ENCODE results near the gene COPS6. TPM values are rescaled to one million over a fixed set of nuclear protein-coding genes. Genes with fewer than 3 reads are reported as not detected.

The COPS6 gene
- total and polyA plus RNA-seq, 5 donors, result 112 to 131 (median 119) TPM

DNA sequence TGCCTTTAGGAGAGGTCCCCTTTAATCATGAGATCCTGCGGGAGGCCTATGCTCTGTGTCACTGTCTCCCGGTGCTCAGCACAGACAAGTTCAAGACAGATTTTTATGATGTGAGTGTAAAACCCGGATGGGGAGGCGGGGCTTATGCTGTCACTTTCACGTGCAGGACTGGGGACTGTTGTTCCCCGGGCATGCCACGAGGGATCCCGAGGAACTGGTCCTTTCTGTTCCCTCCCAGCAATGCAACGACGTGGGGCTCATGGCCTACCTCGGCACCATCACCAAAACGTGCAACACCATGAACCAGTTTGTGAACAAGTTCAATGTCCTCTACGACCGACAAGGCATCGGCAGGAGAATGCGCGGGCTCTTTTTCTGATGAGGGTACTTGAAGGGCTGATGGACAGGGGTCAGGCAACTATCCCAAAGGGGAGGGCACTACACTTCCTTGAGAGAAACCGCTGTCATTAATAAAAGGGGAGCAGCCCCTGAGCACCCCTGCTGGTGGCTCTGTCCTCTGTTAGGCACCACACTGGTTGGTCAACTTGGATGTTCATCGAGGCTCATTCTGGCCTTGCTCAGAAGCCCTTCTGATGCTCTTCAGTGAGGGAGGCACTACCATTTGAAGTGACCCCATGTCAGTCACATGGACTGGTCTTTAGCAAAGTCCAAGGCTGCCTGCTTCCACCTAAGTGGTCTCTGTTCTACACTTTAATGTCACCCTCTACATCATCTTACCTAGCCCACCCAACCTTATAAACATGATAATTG is 2.8 kb downstream of the COPS6 start:
- intact Hi-C loops (cut with DNase I), result no loop called here
- 65% methylated on average over 19 of the region's 19 CpGs for WGBS
- no peak overlapping the region for H3K27ac ChIP-seq (ENCODE audit: low read length)

DNA sequence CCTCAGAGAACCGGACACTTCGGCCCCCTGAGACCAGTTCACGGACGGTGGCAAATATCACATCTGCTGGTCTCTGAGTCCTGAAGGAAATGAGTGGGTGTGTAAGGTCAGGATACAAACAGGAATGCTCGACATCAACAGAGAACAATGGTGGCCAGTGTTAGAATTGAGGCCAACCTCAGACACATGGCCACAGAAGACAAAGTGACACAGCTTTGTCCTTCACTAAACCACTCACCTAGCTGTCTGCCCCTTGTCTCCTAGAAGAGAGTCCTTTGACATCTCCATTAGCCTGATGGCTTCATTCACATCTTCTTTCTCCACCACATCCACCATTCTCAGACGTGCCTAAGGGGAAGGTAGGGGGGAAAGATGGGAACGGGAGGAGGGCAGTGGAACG is 4.3 kb downstream of the COPS6 start:
- intact Hi-C loops (cut with DNase I), result no loop called here
- DNase-seq, result no peak
- Histone ChIP-seq H3K27me3 (ENCODE audit: control insufficient read depth, insufficient read depth) (no peaks in the 10 kb centered on the region), H3K9me3 (ENCODE audit: control insufficient read depth, low read length) (no peaks in the 10 kb centered on the region), H3K27ac (ENCODE audit: low read length) (no peak overlapping the region), H3K4me3 (ENCODE audit: low read length) (no peak overlapping the region), H3K4me1 (ENCODE audit: control insufficient read depth, insufficient read depth, low read length) (peaks cover 3% of the 10 kb centered on the region)
- 37% methylated on average over 8 of the region's 8 CpGs for WGBS
- ATAC-seq, result no peak

More for the DNA sequence above, 2.8 kb downstream of the COPS6 start:
- Histone ChIP-seq H3K27me3 (ENCODE audit: control insufficient read depth, insufficient read depth) (no peaks in the 10 kb centered on the region), H3K4me1 (ENCODE audit: control insufficient read depth, insufficient read depth, low read length) (peaks cover 3% of the 10 kb centered on the region), H3K9me3 (ENCODE audit: control insufficient read depth, low read length) (no peaks in the 10 kb centered on the region), H3K4me3 (ENCODE audit: low read length) (no peak overlapping the region)
- DNase-seq, result no peak
- ATAC-seq, result no peak

DNA sequence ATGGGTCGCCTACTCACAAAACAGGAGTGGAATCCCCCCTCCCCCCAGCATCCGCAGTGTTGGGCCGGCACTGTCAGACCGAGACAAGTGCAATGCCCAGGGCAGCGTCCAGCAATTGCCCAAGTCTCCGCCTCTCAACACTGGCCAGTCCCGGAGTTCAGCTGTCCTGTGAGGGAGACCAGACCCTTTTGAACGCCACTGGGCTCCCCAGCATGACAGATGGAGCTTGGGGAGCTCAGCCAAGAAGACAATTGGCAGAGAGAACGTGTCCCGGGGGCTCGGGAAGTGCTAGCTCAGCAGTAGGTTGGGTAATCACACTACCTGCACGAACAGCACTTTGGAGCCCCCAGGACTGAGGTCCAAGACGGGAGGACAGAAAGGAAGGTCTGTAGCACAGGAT is 4.7 kb downstream of the COPS6 start:
- Histone ChIP-seq H3K4me3 (ENCODE audit: low read length) (no peak overlapping the region), H3K4me1 (ENCODE audit: control insufficient read depth, insufficient read depth, low read length) (peaks cover 3% of the 10 kb centered on the region), H3K9me3 (ENCODE audit: control insufficient read depth, low read length) (no peaks in the 10 kb centered on the region), H3K27ac (ENCODE audit: low read length) (no peak overlapping the region), H3K27me3 (ENCODE audit: control insufficient read depth, insufficient read depth) (no peaks in the 10 kb centered on the region)
- DNase-seq, result no peak
- ATAC-seq, result no peak
- intact Hi-C loops (cut with DNase I), result no loop called here
- 41% methylated on average over 13 of the region's 13 CpGs for WGBS

DNA sequence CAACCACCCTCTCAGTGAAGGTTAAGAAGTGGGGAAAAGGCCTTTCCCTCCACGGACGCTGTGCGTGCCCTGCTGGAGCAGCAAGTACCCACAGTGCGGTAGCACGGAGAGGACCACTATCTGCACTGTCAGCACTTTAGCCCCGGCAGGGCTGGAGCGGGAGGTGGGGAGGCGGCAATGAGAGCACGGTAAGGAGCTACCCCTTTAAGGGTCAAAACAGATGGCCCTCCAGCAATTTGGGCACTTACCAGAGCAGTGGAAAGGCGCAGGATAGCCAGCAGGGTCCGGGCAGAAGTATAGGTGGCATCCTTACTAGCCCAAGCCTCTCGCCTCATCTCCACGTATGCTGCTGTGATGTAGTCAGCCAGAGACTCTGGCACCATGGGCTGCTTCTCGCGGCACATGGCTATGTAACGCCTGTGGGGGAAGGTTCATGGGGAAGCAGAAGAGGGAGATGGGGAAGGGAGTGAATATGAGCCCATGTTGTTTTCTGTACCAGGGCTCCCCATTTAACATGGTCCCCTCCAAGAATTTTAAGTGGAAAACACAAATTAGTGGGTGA is 5.2 kb downstream of the COPS6 start:
- Histone ChIP-seq H3K4me3 (ENCODE audit: low read length) (no peak overlapping the region), H3K27me3 (ENCODE audit: control insufficient read depth, insufficient read depth) (no peaks in the 10 kb centered on the region), H3K9me3 (ENCODE audit: control insufficient read depth, low read length) (no peaks in the 10 kb centered on the region), H3K4me1 (ENCODE audit: control insufficient read depth, insufficient read depth, low read length) (peaks cover 3% of the 10 kb centered on the region), H3K27ac (ENCODE audit: low read length) (no peak overlapping the region)
- ATAC-seq, result peak in 1 of 2 donors; percentile 5
- DNase-seq, result no peak
- intact Hi-C loops (cut with DNase I), result no loop called here
- WGBS, result 76% methylated on average over 16 of the region's 16 CpGs

DNA sequence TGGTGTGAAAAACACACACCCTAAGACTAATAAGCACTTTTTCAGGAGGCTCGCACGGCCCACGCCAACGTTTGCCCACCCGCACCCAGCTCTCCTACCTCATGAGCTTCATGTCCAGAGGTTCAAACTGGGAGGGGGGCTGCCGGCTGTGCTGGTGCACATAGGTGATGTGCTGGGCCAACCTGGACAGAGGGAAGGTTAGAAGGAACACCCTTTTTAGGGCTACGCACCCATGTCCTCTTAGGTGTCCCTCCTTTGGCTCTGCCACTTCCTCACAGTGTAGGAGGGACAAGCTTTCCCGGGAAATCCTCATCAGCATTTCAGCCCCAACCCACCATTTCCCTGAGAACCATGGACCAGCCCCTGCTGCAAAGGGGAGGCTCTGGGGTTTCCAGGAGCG is 6.5 kb downstream of the COPS6 start:
- DNase-seq, result peak in 1 of 3 donors; percentile 62
- Histone ChIP-seq H3K27me3 (ENCODE audit: control insufficient read depth, insufficient read depth) (no peaks in the 10 kb centered on the region), H3K4me3 (ENCODE audit: low read length) (no peak overlapping the region), H3K4me1 (ENCODE audit: control insufficient read depth, insufficient read depth, low read length) (peaks cover 3% of the 10 kb centered on the region), H3K27ac (ENCODE audit: low read length) (no peak overlapping the region), H3K9me3 (ENCODE audit: control insufficient read depth, low read length) (no peaks in the 10 kb centered on the region)
- intact Hi-C loops (cut with DNase I), result no loop called here
- ATAC-seq, result no peak
- 81% methylated on average over 9 of the region's 9 CpGs for WGBS

DNA sequence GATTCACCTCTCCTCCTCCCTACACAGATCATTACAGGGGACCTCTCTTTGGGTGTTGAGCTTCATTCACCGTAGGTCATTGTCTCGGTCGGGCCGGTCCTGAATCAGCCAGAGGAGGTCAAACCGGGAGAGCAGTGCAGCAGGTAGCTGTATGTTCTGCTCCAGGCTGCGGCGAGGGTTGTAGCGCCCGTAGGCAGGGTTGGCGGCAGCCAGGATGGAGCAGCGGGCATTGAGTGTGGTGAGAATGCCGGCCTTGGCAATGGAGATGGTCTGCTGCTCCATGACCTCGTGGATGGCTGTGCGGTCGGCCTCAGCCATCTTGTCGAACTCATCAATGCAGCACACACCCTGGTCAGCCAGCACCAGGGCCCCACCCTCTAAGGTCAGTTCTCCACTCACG is 6.9 kb downstream of the COPS6 start:
- intact Hi-C loops (cut with DNase I), result no loop called here
- no peak for ATAC-seq
- no peaks in the 10 kb centered on the region for H3K9me3 ChIP-seq (ENCODE audit: control insufficient read depth, low read length)

DNA sequence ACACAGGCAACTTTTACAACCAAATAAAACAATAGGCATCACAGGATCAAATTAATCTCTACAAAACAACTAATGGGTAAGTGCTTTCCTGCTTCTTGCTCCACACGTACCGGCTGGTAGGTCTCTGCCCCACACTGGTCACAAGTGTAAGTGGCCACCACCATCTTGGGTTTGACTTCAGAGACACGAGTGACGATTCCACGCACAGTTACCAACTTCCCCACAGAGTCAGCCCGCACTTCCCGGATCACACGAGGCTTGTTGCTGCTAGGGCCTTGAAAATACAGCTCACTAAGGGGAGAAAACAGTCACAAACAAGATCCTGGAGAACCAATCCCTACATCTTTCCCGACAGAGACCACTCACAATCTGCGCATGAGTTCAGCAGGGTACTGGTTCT is 10.1 kb downstream of the COPS6 start:
- WGBS, result 86% methylated on average over 10 of the region's 10 CpGs

More for the DNA sequence above, 6.9 kb downstream of the COPS6 start:
- peak in 1 of 3 donors; percentile 35 for DNase-seq
- no peak overlapping the region for H3K4me3 ChIP-seq (ENCODE audit: low read length)
- H3K4me1 ChIP-seq (ENCODE audit: control insufficient read depth, insufficient read depth, low read length), result peaks cover 3% of the 10 kb centered on the region
- 90% methylated on average over 17 of the region's 17 CpGs for WGBS
- H3K27ac ChIP-seq (ENCODE audit: low read length), result no peak overlapping the region
- H3K27me3 ChIP-seq (ENCODE audit: control insufficient read depth, insufficient read depth), result no peaks in the 10 kb centered on the region

DNA sequence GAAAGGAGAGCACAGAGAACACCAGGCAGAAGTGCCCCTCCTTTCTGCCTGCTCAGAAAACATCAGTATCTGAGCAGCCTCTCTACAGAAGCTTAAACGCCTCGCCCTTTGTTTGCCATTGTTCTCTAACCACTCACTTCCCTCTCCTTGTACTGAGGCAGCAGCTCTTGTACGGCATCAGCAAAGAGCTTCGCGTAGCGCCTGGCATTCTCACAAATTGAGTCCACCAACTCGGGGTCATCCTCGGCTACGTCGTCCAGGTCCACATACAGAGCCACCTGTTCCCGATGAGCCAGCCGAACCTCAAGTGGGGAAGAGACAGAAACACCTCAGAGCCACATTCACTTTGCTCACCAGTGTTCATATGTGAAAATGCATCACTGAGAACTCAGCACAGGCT is 10.7 kb downstream of the COPS6 start:
- ATAC-seq, result no peak
- DNase-seq, result no peak
- Histone ChIP-seq H3K4me3 (ENCODE audit: low read length) (no peak overlapping the region), H3K27ac (ENCODE audit: low read length) (no peak overlapping the region), H3K9me3 (ENCODE audit: control insufficient read depth, low read length) (no peaks in the 10 kb centered on the region), H3K4me1 (ENCODE audit: control insufficient read depth, insufficient read depth, low read length) (peaks cover 7% of the 10 kb centered on the region), H3K27me3 (ENCODE audit: control insufficient read depth, insufficient read depth) (no peaks in the 10 kb centered on the region)
- 64% methylated on average over 12 of the region's 12 CpGs for WGBS
- intact Hi-C loops (cut with DNase I), result no loop called here

More for the DNA sequence above, 10.1 kb downstream of the COPS6 start:
- H3K4me1 ChIP-seq (ENCODE audit: control insufficient read depth, insufficient read depth, low read length), result peaks cover 7% of the 10 kb centered on the region
- no peaks in the 10 kb centered on the region for H3K27me3 ChIP-seq (ENCODE audit: control insufficient read depth, insufficient read depth)
- no peaks in the 10 kb centered on the region for H3K9me3 ChIP-seq (ENCODE audit: control insufficient read depth, low read length)
- ATAC-seq (no peak), DNase-seq (no peak)
- intact Hi-C loops (cut with DNase I), result no loop called here
- H3K4me3 ChIP-seq (ENCODE audit: low read length), result no peak overlapping the region
- H3K27ac ChIP-seq (ENCODE audit: low read length), result no peak overlapping the region

DNA sequence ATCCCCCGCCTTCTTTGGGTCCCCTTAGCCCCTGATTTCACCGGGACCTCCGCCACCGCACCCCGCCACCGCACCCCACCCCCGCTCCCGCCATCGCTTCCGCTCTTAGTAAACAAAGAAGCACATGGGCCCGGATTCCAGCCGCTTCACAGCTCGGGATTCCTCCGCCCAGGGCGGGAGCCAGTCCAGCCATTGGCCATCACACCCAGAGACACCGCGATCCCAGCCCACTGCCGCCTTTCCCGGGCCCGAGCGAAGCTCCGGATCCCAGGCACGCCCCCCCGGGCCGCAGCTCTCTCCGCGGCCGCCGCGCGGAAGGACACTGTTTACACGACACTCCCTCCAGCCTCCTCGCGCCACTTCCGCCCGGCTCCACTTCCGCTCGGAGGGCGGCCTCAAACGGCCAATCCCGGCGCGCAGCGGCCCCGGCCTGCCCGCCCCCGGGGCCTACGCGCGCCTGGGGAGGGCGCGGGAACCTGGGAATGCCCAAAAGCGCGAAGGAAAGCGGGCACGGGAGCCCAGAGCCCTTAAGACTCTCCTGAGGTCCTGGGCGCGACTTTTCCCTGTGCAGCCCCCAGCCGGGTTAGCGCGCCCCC is 11.7 kb downstream of the COPS6 start:
- under 1% methylated on average over 61 of the region's 61 CpGs for WGBS
- H3K27me3 ChIP-seq (ENCODE audit: control insufficient read depth, insufficient read depth), result no peaks in the 10 kb centered on the region
- H3K4me1 ChIP-seq (ENCODE audit: control insufficient read depth, insufficient read depth, low read length), result peaks cover 7% of the 10 kb centered on the region
- peak; percentile 95 to 97 (median 96) for DNase-seq
- H3K9me3 ChIP-seq (ENCODE audit: control insufficient read depth, low read length), result no peaks in the 10 kb centered on the region
- peak; percentile 94 for ATAC-seq
- peak overlapping the region; percentile 65 for H3K4me3 ChIP-seq (ENCODE audit: low read length)
- intact Hi-C loops (cut with DNase I), result no loop called here
- peak overlapping the region; percentile 40 for H3K27ac ChIP-seq (ENCODE audit: low read length)

DNA sequence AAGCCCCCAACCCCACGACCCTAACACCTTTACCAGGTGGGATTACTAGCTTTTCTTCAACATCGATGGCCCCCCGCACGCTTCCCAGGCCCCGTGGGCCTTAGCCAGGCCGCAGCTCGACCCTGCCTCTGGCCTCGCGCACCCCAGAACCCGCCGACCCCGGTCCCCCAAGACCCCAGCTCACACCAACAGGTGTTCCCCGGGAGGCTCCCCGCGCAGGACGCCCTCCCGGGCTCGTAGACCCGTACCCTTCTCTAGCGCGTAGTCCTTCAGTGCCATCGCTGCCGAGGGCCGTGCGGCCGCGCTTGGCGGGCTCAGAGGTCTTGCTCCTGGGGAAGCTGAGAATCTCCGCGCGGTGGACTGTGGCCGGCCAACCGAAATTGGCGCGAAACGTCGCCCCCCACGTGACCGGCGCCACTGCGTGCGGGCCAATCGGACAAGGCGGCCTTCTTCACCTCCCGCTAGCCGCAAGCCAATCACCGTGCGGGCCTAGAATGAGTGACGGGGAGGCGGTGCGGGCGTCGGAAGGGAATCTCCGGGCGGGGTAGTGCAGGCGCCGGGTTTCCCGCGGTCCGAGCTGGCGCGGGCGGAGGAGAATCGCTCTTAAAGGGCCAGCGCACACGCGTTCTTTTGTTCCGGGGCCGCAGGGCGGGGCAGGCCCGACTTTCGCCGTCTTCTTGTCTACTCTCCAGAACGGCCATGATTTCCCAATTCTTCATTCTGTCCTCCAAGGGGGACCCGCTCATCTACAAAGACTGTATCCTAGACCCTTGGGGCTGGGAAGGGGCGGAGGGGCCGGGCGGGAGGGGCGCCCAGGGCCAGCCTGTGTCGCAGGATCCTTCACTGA is 12.5 kb downstream of the COPS6 start, which contains the start of the genes AP4M1 and MCM7:
AP4M1 (plus strand) TSS at position 628 of the 847 bp plus-strand sequence; CDS start at position 700, 72 bp downstream.
MCM7 (minus strand) TSS at position 382 of the 847 bp plus-strand sequence; CDS start at position 279, 103 bp downstream.
- under 1% methylated on average over 80 of the region's 80 CpGs for WGBS
- peak within 1 kb of the TSS; percentile 70 for H3K27ac ChIP-seq (ENCODE audit: low read length)
- peak; percentile 99 to 100 (median 99) for DNase-seq
- intact Hi-C loops (cut with DNase I), result no loop called here
- H3K9me3 ChIP-seq (ENCODE audit: control insufficient read depth, low read length), result no peaks in the 10 kb centered on the region
- no peaks in the 10 kb centered on the region for H3K27me3 ChIP-seq (ENCODE audit: control insufficient read depth, insufficient read depth)
- H3K4me1 ChIP-seq (ENCODE audit: control insufficient read depth, insufficient read depth, low read length), result peaks cover 7% of the 10 kb centered on the region
- peak within 1 kb of the TSS; percentile 69 for H3K4me3 ChIP-seq (ENCODE audit: low read length)
- ATAC-seq, result peak; percentile 97
